PC-3 (cell line): ENCODE results near the gene MPDZ.

Experiments used
- EZH2 ChIP-seq: fragments of 300-600 bp; sonication (generic); IDR thresholded peaks from one replicate; pipeline ENCODE4 v1.6.1; 2017; ENCODE audit warnings: antibody characterized with exemption, mild to moderate bottlenecking, low read length; ENCODE audit not compliant: unreplicated experiment
- EZH2phosphoT487 ChIP-seq: fragments of 300-600 bp; sonication (generic); IDR thresholded peaks from 2 replicates; pipeline ENCODE4 v1.6.1; 2018; ENCODE audit warnings: mild to moderate bottlenecking, antibody characterized with exemption, low read length, borderline replicate concordance
- TF ChIP-seq, protein P1 (sequence below): fragments of 300-600 bp; sonication (generic); conservative IDR thresholded peaks from 2 replicates; pipeline ENCODE4 v1.5.1; 2017; ENCODE audit warnings: antibody characterized with exemption, low read depth, mild to moderate bottlenecking, low read length

DNA sequence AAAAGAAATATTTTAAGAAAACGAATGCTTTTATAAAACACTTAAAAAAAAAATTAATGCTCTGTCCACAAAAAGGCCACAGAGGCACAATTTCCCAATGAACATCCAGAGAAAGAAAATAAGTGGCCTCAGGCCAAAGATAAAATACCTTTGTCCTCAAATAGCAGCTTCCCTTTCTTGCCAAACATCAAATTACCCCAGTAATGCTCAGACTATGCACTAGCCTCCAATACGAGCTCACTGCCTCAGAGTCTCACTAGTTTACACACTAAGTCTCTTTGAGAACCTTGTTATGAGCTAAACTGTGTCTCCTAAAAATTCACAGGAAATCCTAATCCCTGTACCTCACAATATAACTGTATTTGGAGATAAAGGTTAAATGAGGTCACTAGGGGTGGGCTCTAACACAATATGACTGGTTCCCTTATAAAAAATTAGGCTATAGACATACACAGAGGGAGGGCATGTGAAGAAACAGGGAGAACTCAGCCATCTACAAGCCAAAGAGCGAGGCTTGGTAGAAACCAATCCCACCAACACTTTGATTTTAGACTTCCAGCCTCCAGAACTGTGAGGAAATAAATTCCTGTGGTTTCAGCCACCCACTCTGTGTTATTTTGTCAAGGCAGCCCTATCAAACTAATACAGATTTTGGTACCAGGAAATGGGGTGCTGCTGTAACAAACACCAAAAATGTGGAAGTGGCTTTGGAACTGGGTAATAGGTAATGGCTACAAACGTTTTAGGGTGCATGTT, 4.4 kb downstream of the MPDZ start:
- TF ChIP-seq, protein P1, sequence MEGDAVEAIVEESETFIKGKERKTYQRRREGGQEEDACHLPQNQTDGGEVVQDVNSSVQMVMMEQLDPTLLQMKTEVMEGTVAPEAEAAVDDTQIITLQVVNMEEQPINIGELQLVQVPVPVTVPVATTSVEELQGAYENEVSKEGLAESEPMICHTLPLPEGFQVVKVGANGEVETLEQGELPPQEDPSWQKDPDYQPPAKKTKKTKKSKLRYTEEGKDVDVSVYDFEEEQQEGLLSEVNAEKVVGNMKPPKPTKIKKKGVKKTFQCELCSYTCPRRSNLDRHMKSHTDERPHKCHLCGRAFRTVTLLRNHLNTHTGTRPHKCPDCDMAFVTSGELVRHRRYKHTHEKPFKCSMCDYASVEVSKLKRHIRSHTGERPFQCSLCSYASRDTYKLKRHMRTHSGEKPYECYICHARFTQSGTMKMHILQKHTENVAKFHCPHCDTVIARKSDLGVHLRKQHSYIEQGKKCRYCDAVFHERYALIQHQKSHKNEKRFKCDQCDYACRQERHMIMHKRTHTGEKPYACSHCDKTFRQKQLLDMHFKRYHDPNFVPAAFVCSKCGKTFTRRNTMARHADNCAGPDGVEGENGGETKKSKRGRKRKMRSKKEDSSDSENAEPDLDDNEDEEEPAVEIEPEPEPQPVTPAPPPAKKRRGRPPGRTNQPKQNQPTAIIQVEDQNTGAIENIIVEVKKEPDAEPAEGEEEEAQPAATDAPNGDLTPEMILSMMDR = no peak
- TF ChIP-seq EZH2 (no peak), EZH2phosphoT487 (no peak)
